Upper lobe of right lung (tissue), 1 donor: ENCODE results near the gene NCK2. TPM values are rescaled to one million over a fixed set of nuclear protein-coding genes. Genes with fewer than 3 reads are reported as not detected.

Experiments
- ATAC-seq: fragments of 200-7000 bp; cut with Tn5 transposase; one replicate; pipeline ENCODE4 v1.9.1; 2020; ENCODE audit warnings: mild to moderate bottlenecking, moderate library complexity
- DNase-seq: peaks from one replicate; pipeline ENCODE4 v3.0.0-alpha.2; 2020
- H3K27ac ChIP-seq: fragments of 200-600 bp; one replicate; pipeline ENCODE4 v1.8.0; 2022
- H3K27me3 ChIP-seq: fragments of 200-600 bp; one replicate; pipeline ENCODE4 v1.8.0; 2022; ENCODE audit warnings: mild to moderate bottlenecking
- H3K36me3 ChIP-seq: fragments of 200-600 bp; one replicate; pipeline ENCODE4 v1.8.0; 2022
- H3K4me1 ChIP-seq: fragments of 200-600 bp; one replicate; pipeline ENCODE4 v1.8.0; 2022
- H3K4me3 ChIP-seq: fragments of 200-600 bp; one replicate; pipeline ENCODE4 v1.8.0; 2022; ENCODE audit warnings: mild to moderate bottlenecking
- H3K9me3 ChIP-seq: fragments of 200-600 bp; one replicate; pipeline ENCODE4 v1.8.0; 2022
- intact Hi-C: fragments of 100-400 bp; cut with DNase I; formaldehyde crosslinking; loops from one replicate; pipeline ENCODE4 v1.11.0; 2022
- total RNA-seq: library from RNA; stranded (reverse); fragmentation: NEBNext Ultra II Directional; extraction: Animal tissue kit (Norgen Biotek cat#: 25700); gene quantifications from one replicate; pipeline ENCODE4 v1.2.1, GENCODE V29; 2021
- TF ChIP-seq, protein P1 (sequence below): fragments of 200-600 bp; IDR thresholded peaks from one replicate; pipeline ENCODE4 v1.8.0; 2022; ENCODE audit warnings: antibody characterized with exemption
- donor health status: DM: no; HTN: yes; CAD: no; lungs with severe emphysema.

NCK2 gene
- total RNA-seq, 1 donor from 2014 or later = 49.7 TPM

DNA sequence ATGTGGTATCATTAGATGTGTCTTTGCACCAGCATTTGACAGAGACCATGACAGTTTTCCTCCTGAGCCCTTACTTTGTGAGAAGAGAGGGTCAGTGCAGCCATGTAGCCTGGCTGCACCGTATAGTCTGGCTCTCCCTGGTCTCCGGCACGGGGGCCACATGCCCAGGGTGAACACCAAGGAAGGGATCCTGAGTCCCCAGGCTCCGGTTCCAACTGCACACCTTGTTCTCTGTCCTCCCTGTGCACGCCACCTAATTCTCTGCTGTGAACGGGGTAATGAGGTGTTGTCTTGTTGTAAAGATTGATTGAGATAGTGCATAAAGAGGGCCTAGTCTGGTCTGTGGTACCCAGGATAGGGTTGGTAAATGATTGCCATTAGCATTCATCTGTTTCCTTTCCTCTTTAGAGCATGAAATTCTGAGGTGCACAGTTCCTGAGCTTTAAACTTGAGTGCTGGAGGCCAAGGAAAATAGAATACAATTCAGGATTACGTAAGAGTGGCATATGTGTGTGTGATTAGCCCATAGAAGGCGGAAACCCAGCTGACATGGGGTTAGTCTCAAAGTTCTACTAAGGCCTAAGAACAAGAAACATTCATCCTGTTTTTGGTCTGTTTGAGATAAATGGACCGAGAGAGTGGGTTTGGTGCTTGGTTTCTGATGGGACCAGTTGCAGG is 55.5 kb downstream of the NCK2 start:
- TF ChIP-seq, protein P1, sequence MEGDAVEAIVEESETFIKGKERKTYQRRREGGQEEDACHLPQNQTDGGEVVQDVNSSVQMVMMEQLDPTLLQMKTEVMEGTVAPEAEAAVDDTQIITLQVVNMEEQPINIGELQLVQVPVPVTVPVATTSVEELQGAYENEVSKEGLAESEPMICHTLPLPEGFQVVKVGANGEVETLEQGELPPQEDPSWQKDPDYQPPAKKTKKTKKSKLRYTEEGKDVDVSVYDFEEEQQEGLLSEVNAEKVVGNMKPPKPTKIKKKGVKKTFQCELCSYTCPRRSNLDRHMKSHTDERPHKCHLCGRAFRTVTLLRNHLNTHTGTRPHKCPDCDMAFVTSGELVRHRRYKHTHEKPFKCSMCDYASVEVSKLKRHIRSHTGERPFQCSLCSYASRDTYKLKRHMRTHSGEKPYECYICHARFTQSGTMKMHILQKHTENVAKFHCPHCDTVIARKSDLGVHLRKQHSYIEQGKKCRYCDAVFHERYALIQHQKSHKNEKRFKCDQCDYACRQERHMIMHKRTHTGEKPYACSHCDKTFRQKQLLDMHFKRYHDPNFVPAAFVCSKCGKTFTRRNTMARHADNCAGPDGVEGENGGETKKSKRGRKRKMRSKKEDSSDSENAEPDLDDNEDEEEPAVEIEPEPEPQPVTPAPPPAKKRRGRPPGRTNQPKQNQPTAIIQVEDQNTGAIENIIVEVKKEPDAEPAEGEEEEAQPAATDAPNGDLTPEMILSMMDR = no peak
- Histone ChIP-seq H3K36me3 (no peaks in the 10 kb centered on the region), H3K27ac (peak overlapping the region; percentile 31), H3K27me3 (no peaks in the 10 kb centered on the region), H3K4me3 (no peak overlapping the region), H3K4me1 (peaks cover 62% of the 10 kb centered on the region), H3K9me3 (no peaks in the 10 kb centered on the region)
- peak; percentile 39 for ATAC-seq
- no peak for DNase-seq
- intact Hi-C loops = no loop called here

DNA sequence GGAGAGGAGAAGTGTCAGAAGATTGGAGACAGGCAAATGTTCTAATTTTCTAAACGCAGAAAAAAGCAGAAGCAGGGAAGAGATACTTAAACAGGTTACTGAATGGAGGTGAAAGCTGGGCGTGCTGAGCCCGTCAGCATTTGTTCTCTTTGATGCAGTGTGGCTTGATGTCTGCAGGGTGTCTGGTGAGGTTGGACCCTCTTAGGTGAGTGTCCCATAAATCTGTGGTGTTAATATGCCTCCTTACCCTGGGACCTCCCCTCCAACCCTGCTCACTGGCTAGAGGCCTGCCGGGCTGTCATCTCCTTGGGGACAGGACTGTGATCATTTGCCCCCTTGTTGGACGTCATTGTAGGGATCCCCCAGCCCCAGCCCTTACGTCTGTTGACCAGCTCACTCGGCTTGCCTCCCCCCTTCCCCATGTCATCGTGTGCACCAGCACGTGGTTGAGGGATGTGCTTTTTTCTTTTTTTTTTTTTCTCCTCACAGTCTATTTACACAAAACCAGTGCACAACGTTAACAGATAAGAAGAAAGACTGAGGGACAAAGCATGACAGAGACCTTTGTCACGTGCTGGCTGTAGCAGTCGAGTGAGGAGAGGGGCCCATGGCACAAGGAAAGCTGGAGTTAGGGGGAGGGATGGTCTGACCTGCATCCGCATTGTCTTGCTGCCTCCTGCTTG is 56.4 kb downstream of the NCK2 start:
- H3K27me3 ChIP-seq = no peaks in the 10 kb centered on the region
- no peaks in the 10 kb centered on the region for H3K9me3 ChIP-seq
- DNase-seq (no peak), ATAC-seq (no peak)
- no peaks in the 10 kb centered on the region for H3K36me3 ChIP-seq
- TF ChIP-seq, protein P1 = no peak
- intact Hi-C loops = no loop called here
- peaks cover 53% of the 10 kb centered on the region for H3K4me1 ChIP-seq
- H3K27ac ChIP-seq = peak overlapping the region; percentile 31
- no peak overlapping the region for H3K4me3 ChIP-seq

DNA sequence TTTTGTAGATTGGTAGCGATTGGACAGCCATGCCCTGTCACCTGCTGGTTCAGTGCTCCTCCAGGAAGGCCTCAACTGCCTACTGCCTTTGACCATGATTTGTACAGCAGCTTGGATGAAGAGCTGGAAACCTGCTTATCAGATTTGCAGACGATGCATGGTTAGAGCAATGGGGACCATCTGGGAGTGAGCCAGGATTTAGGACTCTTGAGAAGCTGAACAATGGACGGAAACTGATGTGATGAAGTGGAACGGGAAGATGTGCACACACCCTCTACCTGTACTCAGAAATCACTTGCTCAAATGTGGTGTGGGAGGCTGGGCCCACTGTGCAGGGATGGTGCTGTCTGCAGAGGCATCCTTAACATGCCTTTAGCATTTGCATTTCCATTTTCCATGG is 57.2 kb downstream of the NCK2 start:
- H3K4me1 ChIP-seq = peaks cover 44% of the 10 kb centered on the region
- no peak for ATAC-seq
- no peak overlapping the region for H3K4me3 ChIP-seq
- H3K9me3 ChIP-seq = no peaks in the 10 kb centered on the region
- H3K36me3 ChIP-seq = no peaks in the 10 kb centered on the region
- DNase-seq = no peak
- H3K27me3 ChIP-seq = no peaks in the 10 kb centered on the region
- no peak overlapping the region for H3K27ac ChIP-seq
- intact Hi-C loops = no loop called here
- TF ChIP-seq, protein P1 = no peak

DNA sequence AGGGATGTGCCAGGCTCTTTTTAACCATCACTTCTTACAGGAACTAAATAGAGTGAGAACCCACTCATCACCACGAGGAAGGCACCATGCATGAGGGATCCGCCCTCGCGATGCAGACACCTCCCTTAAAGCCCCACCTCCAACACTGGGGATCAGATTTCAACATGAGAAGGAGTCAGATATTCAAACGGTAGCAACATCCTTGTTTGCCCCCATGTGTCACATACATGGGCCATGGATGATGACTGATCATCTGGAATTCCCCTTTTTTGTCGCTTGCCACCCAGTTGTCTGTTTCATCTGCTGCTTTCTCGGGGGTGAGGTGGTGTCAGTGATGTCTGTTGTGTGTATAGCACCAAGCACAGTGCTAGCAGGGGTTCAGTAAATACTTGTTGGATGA is 57.9 kb downstream of the NCK2 start:
- no peaks in the 10 kb centered on the region for H3K36me3 ChIP-seq
- no peak overlapping the region for H3K27ac ChIP-seq
- no peaks in the 10 kb centered on the region for H3K27me3 ChIP-seq
- no peak for ATAC-seq
- TF ChIP-seq, protein P1 = no peak
- H3K4me3 ChIP-seq = no peak overlapping the region
- no peak for DNase-seq
- intact Hi-C loops = no loop called here
- peaks cover 38% of the 10 kb centered on the region for H3K4me1 ChIP-seq
- no peaks in the 10 kb centered on the region for H3K9me3 ChIP-seq

DNA sequence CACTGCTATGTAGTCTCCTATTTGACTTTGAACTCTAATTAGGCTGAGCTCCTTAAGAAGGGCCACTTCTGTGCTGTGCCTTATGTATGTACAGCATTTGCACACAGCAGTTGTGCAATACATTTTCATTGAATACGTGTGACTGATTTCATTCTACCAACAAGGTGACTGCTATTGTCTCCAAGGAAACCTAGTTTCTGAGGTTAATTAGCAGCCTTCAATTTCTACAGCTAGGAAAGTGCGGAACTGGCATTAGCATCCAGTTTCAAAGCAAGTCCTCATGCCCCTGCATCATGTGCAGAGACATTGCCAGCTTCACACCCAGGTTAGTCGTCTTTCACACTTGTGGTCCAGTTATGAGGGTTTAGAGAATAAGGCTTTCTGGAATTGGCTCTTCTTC is 58.6 kb downstream of the NCK2 start:
- H3K4me1 ChIP-seq = peaks cover 36% of the 10 kb centered on the region
- H3K4me3 ChIP-seq = no peak overlapping the region
- TF ChIP-seq, protein P1 = no peak
- DNase-seq = no peak
- intact Hi-C loops = no loop called here
- no peak for ATAC-seq
- H3K27me3 ChIP-seq = no peaks in the 10 kb centered on the region
- no peak overlapping the region for H3K27ac ChIP-seq
- H3K9me3 ChIP-seq = no peaks in the 10 kb centered on the region
- H3K36me3 ChIP-seq = no peaks in the 10 kb centered on the region
